GM18511 (cell line): Measurements from ENCODE around the gene RNASE12.
A peak's percentile ranks its signal among the peaks of the same experiment; 100 is the strongest.
"Not testable (repeated sequence)": the region's sequence is repeated elsewhere in the genome, so short reads cannot be mapped to it uniquely, and the experiment has no call there.

Experiments
- ATAC-seq: cut with Tn5 transposase; IDR thresholded peaks from one replicate; pipeline ENCODE4 v1.9.1; 2021; ENCODE audit warnings: mild to moderate bottlenecking, moderate library complexity; ENCODE audit not compliant: unreplicated experiment

RNASE12 gene

GRCh38 chr14:20614038-20614840 lies 23.1 kb upstream of the RNASE12 start:
- ATAC-seq: no peak

DNA sequence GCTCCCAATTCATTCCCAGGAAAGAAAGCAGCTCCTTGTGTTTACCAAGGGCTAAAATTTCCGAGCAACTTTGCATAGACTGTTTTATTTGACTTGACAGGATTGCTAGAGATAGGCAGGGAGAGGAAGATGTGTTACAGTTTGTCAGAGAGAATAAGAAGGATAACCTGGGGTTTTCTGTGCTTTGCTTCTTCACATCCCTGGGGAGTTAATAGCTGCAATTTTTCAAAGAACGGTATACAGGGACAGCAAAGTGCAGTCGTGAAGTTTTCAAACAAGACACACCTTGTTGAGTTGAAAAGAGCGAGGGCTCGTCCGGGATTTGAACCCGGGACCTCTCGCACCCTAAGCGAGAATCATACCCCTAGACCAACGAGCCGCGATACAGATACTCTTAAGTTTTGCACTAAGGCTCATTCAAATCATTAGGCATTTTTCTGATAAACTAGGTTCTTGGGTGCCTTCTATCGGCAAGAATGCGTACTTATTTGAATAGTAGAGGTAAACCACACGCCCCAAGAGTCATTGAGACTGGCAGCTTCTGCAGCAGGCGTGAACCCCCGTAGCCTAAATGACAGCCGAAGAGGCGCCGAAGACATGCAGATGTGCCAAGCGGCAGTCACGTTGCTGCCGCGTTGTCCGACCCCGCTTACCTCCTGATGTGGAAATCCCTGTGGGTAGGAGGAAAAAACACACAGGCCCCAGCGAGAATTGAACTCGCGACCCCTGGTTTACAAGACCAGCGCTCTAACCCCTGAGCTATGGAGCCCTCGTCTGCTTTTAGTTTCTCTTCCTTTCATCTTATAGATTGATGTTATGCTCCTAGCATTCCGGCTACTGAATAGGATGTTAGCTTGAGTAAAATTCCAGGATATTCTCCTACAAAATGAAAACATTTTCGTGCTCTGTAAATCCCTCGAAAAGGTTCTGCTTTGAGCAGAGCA lies 22.2 kb upstream of the RNASE12 start:
- peak; percentile 71 for ATAC-seq

GRCh38 chr14:20612403-20612802 lies 21.2 kb upstream of the RNASE12 start:
- ATAC-seq: peak; percentile 23

GRCh38 chr14:20611277-20611676 lies 20.1 kb upstream of the RNASE12 start:
- ATAC-seq: no peak

DNA sequence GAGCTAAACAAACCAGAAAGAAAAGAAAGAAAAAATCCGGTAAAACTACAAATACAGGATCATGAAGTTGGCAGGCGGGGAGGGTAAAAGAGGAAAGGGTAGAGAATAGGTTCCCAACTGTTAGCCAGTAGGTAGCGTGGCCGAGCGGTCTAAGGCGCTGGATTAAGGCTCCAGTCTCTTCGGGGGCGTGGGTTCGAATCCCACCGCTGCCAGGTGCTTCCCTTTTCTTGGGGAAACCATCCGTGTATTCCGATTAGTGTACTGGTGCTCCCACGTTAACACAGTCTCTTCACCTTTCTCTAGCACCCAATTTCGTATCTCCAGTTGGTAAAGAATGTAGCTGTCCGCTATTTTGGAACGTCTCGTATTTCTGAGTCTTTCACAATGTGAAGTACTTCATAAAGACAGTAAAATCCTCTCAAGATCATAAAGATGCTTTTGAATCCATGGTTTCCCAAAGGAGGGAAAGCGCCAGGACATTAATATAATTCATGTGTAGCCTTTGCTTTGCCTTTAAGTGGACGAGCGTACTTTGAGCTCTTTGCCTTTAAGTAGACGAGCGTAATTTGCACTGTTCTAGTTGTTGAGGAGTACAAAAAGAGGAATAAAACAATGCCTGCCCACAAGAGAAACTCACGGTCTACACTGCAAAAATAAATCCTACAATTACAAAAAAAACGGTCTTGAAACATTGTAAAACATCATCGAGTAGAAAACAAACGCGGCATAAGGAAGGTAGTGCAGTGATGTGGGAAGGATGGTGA lies 19.0 kb upstream of the RNASE12 start:
- ATAC-seq: peak; percentile 12

DNA sequence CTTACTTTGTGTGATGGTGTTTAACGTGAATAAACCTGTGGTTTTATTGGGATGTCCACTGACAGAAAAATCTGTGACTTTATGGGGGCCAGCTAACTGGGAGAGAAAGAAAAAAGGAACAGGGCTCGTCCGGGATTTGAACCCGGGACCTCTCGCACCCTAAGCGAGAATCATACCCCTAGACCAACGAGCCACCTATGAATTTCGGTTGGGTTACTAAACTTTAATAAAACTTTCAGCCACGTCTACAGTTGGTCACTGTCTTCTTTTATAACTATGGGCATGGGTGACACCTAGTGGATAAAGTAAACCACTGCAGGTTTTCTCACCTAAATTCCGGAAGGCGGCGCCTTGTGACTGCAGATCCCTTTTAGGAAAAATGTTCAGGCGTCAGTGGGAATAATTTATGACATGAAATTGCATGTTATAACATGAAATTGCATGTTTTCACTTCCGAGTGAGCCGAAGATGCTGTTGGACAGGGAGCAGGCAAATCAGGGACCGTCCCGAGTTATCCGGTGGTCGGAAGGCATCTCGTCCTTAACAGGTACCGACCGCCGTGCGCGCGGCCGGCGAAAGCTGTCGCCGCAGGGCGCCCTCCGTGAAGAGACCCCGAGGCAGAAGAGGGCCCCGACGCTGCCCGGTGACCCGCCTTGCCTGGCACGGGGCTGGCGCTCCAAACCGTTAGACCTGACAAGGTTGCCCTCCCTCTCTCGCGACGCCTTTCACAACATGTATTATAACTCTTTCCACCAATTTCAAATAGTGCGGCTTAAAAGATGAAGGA lies 18.2 kb upstream of the RNASE12 start:
- peak; percentile 14 for ATAC-seq

DNA sequence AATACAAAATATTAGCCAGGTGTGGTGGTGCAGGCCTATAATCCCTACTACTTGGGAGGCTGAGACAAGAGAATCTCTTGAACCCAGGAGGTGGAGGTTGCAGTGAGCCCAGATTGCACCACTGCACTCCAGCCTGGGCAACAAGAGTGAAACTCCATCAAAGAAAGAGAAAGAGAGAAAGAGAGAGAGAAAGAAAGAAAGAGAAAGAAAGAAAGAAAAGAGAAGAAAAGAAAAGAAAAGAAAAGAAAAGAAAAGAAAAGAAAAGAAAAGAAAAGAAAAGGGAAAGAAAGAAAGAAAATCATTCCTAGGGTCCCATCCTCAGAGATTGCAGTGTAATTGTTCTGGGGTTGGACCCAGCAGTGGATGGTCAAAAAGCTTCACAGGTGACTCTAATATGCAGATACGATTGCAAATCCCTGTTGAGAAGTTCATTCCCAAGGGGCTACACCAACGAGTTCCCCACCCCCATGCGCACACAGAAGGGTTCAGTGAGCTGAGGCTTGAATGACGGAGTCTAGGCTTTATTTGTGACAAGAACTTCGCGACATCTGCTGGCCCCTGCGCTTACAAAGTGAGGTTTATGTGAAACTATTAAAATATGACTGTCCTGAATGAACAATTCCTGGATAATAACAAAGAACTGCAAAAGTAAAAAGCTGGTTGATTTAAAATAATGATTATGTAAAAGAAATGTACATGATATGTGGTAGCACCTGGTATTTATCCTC lies 17.4 kb upstream of the RNASE12 start:
- no peak for ATAC-seq

DNA sequence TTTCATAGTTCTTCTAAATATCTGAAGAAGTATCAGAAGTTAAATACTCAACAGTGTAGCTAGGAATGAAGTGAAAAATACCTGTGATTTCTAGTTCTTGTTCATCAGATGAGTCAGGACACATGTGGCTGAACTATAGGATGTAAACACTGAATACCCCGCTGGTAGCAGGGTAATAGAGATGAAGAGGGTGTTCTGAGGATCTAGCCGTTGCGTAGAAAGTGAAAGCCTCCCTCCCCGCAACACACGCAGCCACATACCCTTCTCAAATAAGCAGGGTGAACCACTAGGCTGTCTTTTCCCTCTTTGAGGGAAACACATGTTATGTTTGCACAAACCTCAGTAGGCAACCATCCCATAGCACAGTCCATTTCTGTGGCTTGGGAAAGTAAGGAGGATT lies 16.4 kb upstream of the RNASE12 start:
- ATAC-seq: no peak

DNA sequence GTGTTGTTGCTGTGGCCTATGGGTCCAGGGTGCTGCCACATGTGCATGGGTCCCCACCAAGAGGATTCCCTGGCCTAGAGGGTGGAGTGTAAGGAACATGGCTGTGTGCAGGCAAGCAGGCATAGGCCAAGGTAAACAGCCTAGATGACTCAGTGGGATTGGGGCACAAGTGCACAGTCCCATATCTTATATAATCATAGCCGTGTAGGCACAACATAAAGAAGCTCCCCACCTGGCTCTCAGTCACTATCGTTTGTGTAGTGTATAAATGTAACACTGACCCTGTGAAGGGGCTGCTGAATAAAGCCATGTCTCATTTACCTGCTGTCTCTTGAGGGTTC lies 15.7 kb upstream of the RNASE12 start:
- ATAC-seq: no peak

DNA sequence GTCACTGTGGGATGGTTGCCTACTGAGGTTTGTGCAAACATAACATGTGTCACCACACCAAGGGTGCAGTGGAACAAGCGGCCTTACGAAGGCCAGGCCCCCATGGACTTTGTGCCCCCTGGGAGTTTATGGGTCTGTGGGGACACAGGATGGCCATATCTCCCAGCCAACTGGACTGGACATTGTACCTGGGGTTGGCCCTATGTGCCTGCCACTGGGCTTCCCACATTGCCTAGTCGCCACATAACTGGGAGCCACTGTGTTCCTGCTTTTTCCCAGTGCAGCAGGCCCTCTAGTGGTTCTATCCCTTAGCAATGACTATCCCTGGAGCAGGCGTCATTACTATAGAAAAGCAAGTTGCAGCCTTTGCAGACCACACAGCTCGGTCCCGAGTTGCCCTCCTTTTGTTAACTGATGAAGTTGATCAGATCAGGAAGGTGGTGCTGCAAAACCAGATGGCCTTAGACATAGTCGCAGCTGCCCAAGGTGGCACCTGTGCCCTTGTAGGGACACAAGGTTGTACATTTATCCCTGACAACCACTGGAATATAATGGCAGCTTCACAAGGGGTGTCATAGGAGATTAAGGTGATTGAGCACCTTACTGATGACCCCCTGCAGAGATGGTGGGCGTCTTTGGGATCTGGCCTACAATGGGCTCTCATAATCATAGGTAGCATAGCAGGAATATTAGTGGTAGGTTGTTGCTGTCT lies 15.2 kb upstream of the RNASE12 start:
- no peak for ATAC-seq

GRCh38 chr14:20603813-20604690 lies 12.9 kb upstream of the RNASE12 start:
- ATAC-seq: no peak

- no peak for ATAC-seq
Measured at GRCh38 chr14:20602583-20602982, 11.4 kb upstream of the RNASE12 start.

GRCh38 chr14:20601522-20601921 lies 10.3 kb upstream of the RNASE12 start:
- no peak for ATAC-seq

- ATAC-seq: no peak
Measured at GRCh38 chr14:20597108-20597507, 5.9 kb upstream of the RNASE12 start.

DNA sequence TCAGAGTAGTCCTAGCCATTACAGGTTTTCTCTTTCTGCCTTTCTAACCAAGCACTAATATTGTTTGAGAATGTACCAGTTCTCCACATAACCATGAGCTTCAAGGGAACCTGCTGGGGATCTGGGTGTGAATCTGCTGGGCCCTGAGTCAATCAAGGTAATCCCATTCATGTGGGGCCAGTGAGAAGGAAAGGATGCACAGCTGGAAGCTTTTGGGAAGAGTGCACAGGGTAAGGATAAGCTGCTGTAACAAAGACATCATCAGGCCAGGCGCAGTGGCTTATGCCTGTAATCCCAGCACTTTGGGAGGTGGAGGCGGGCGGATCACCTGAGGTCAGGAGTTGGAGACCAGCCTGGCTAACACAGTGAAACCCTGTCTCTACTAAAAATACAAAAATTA lies 4.5 kb upstream of the RNASE12 start:
- not testable (repeated sequence) for ATAC-seq

DNA sequence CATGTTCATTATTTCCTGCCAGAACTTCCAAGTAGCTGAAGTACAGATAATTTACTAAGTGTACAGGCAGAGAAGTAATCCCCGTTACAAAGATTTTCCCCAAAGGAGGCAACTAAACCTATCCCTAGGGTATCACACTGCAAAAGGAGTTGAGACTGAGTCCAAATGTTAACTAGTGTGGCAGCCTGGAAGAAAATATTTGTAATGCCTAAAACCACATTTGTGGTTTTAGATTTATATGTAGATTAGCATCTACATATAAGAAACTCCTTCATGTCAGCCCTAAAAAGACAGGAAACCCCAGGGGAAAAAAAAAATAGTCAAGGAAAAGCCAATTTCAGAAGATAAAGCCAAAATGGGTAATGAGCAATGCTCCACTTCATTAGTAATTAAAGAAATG lies 1.4 kb upstream of the RNASE12 start:
- ATAC-seq: no peak

DNA sequence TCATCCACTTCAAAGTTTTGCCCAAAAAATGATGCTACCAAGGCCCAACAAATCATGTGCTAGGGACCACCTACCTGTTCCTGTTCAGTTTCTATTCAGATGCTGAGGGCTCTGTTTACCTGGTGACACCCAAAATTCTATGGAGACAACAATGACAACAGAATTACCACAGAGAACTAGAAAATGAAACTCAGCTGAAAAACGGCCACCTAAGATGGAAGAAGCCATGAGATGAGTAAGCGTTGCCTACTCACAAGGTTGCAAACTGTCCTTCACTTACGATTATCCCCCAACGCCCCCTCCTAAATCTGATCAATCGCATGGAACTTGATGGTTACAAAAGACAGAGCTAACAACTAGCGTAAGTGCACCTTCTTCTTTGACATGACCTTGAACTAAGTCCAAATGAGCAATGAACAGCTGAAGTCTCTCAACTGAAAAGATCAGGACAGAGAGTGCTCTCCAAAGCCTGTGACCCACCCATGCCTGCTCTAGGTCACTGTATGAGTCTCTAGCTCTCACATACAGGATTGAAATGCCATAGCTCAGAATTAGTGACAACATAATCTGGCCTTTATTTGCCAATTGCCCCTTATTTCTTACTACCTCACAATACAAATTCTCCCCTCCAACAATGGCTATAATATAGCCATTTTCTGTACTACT lies 3.6 kb downstream of the RNASE12 start, which contains the start of gene RNASE11:
TSS of gene RNASE11 (minus strand) at position 513 of the 666 bp plus-strand sequence.
- ATAC-seq: no peak

DNA sequence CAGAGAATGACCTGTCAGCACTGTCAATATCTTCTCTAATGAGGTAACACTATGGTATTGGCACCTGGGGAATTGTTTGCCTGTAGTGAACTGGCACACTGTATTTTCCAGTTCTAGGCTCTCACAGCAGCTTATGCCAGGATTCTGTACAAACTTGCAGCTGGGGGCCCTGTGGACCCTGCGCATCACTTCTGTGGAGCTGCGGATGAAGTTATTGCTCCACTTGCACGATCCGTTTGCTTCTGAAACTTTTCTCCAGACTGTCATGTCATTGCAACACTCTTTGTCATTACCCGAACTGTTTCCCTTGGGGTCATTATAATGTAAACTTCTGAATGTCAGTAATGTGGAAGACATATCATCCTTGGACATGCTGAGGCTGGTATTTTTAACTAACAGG lies 7.3 kb downstream of the RNASE12 start:
- ATAC-seq: no peak
